H1 (cell line): ENCODE data around the gene PSMB9. TPM values are rescaled to one million over a fixed set of nuclear protein-coding genes. Genes with fewer than 3 reads are reported as not detected.

ENCODE experiments used
- CTCF ChIA-PET: fragments of 300-600 bp; sonication (Branson Sonifier 250); formaldehyde crosslinking; loops from one replicate; lab custom pipeline; 2021; ENCODE audit not compliant: partially characterized antibody; lab: Charles Lee
- POLR2A ChIA-PET: fragments of 300-600 bp; sonication (Branson Sonifier 250); formaldehyde crosslinking; loops from one replicate; lab custom pipeline; 2021; ENCODE audit warnings: inconsistent platforms; ENCODE audit not compliant: partially characterized antibody; lab: Charles Lee
- DNase-seq, 2 experiments: peaks; one replicate each; pipeline versions ENCODE4 v3.0.0 to v3.0.0-alpha.2; 2010 to 2022; ENCODE audit warnings: low spot score in 2 of 2, low read depth in 1 of 2, mixed read lengths in 1 of 2
- FAIRE-seq: peaks from 2 replicates; lab custom pipeline; 2011; peaks lifted over from hg19 to GRCh38; lab: Jason Lieb, UNC
- H2AFZ ChIP-seq: 2 replicates; pipeline ENCODE4 v1.8.1; 2012; ENCODE audit warnings: low read length, inconsistent platforms
- H2AK5ac ChIP-seq: 2 replicates; pipeline ENCODE4 v1.6.1; 2013; ENCODE audit warnings: low read depth, low read length
- H2BK120ac ChIP-seq: replicated peaks from 2 replicates; pipeline ENCODE3; 2013; ENCODE audit warnings: low read depth, low read length, inconsistent platforms
- H2BK12ac ChIP-seq: 2 replicates; pipeline ENCODE4 v1.6.1; 2013; ENCODE audit warnings: low read depth, low read length
- H2BK15ac ChIP-seq: 2 replicates; pipeline ENCODE4 v1.6.1; 2013; ENCODE audit warnings: low read length
- H2BK20ac ChIP-seq: 2 replicates; pipeline ENCODE4 v1.6.1; 2013; ENCODE audit warnings: low read length
- H2BK5ac ChIP-seq: 2 replicates; pipeline ENCODE4 v1.6.1; 2013; ENCODE audit warnings: low read depth, low read length
- H3K14ac ChIP-seq: 2 replicates; pipeline ENCODE4 v1.6.1; 2013; ENCODE audit warnings: inconsistent platforms; ENCODE audit not compliant: insufficient read length
- H3K18ac ChIP-seq: 2 replicates; pipeline ENCODE4 v1.6.1; 2013; ENCODE audit warnings: low read length; ENCODE audit errors: extremely low read depth
- H3K23ac ChIP-seq: 2 replicates; pipeline ENCODE4 v1.6.1; 2013; ENCODE audit warnings: inconsistent platforms; ENCODE audit not compliant: insufficient read length
- H3K23me2 ChIP-seq: 2 replicates; pipeline ENCODE4 v1.6.1; 2013; ENCODE audit warnings: low read depth, low read length
- H3K27ac ChIP-seq: 2 replicates; pipeline ENCODE4 v1.6.1; 2011; ENCODE audit warnings: low read depth, low read length, inconsistent platforms
- H3K27me3 ChIP-seq, 4 experiments: replicated peaks in 1 of 4; 1 replicate in 1 of 4; 2 replicates in 3 of 4; pipeline versions ENCODE4 v1.6.1 to v1.8.1; 2011 to 2013; ENCODE audit warnings: low read length in 3 of 4, mild to moderate bottlenecking in 3 of 4, inconsistent platforms in 2 of 4, mixed read lengths in 2 of 4, moderate library complexity in 1 of 4; ENCODE audit not compliant: control insufficient read depth in 3 of 4, insufficient read depth in 3 of 4; ENCODE audit errors: extremely low read depth in 1 of 4
- H3K36me3 ChIP-seq, 4 experiments: 2 replicates each; pipeline versions ENCODE4 v1.6.1 to v1.8.1; 2011 to 2013; ENCODE audit warnings: mild to moderate bottlenecking in 4 of 4, low read length in 3 of 4, moderate library complexity in 2 of 4, control low read depth in 1 of 4, inconsistent platforms in 1 of 4; ENCODE audit not compliant: insufficient read depth in 4 of 4, control insufficient read depth in 2 of 4
- H3K4ac ChIP-seq: replicated peaks from 2 replicates; pipeline ENCODE3; 2013; ENCODE audit warnings: low read length, low read depth, mixed read lengths, inconsistent platforms; ENCODE audit not compliant: insufficient read length
- H3K4me1 ChIP-seq, 4 experiments: replicated peaks in 1 of 4; 1 replicate in 1 of 4; 2 replicates in 3 of 4; pipeline versions ENCODE4 v1.6.1 to v1.8.1; 2011 to 2013; ENCODE audit warnings: low read length in 3 of 4, inconsistent platforms in 2 of 4, mixed read lengths in 1 of 4; ENCODE audit not compliant: insufficient read depth in 4 of 4, control insufficient read depth in 3 of 4
- H3K4me2 ChIP-seq, 2 experiments: 2 replicates each; pipeline versions ENCODE4 v1.6.1 to v1.8.1; 2011 to 2013; ENCODE audit warnings: low read depth in 2 of 2, low read length in 2 of 2, control low read depth in 1 of 2, inconsistent platforms in 1 of 2, mild to moderate bottlenecking in 1 of 2; ENCODE audit not compliant: insufficient read depth in 1 of 2
- H3K4me3 ChIP-seq, 4 experiments: fragments of 200-600, 300-600 bp in 1 of 4; sonication (generic), shearing (Covaris generic), sonication (Bioruptor Twin) in 1 of 4; 2 replicates each; pipeline versions ENCODE4 v1.5.1 to v1.8.1; 2011 to 2016; ENCODE audit warnings: low read length in 4 of 4, low read depth in 3 of 4, control low read depth in 2 of 4, inconsistent platforms in 2 of 4, mild to moderate bottlenecking in 2 of 4, mixed read lengths in 1 of 4, moderate library complexity in 1 of 4; ENCODE audit not compliant: insufficient read depth in 2 of 4; ENCODE audit errors: extremely low read depth in 1 of 4
- H3K56ac ChIP-seq: replicated peaks from 2 replicates; pipeline ENCODE3; 2013; ENCODE audit warnings: low read depth, mild to moderate bottlenecking, mixed read lengths, low read length, inconsistent platforms; ENCODE audit not compliant: insufficient read length
- H3K79me1 ChIP-seq: 2 replicates; pipeline ENCODE4 v1.6.1; 2013; ENCODE audit warnings: low read depth, low read length, control low read depth
- H3K79me2 ChIP-seq, 2 experiments: 2 replicates each; pipeline versions ENCODE4 v1.6.1 to v1.8.1; 2012 to 2013; ENCODE audit warnings: low read length in 2 of 2, mild to moderate bottlenecking in 2 of 2, inconsistent platforms in 1 of 2; ENCODE audit not compliant: insufficient read depth in 2 of 2, control insufficient read depth in 1 of 2
- H3K9ac ChIP-seq, 4 experiments: replicated peaks in 1 of 4; 1 replicate in 1 of 4; 2 replicates in 3 of 4; pipeline versions ENCODE4 v1.6.1 to v1.8.1; 2011 to 2013; ENCODE audit warnings: low read depth in 3 of 4, low read length in 3 of 4, control low read depth in 2 of 4, mild to moderate bottlenecking in 2 of 4, moderate library complexity in 2 of 4, inconsistent platforms in 1 of 4; ENCODE audit errors: extremely low read depth in 1 of 4
- H3K9me3 ChIP-seq, 2 experiments: 2 replicates each; pipeline versions ENCODE4 v1.6.1 to v1.8.1; 2012 to 2013; ENCODE audit warnings: mild to moderate bottlenecking in 2 of 2, moderate library complexity in 2 of 2, control low read depth in 1 of 2, inconsistent platforms in 1 of 2, low read depth in 1 of 2, low read length in 1 of 2, mixed read lengths in 1 of 2; ENCODE audit not compliant: insufficient read depth in 2 of 2
- H4K20me1 ChIP-seq, 2 experiments: replicated peaks in 1 of 2; 2 replicates each; pipeline versions ENCODE3 to v1.8.1; 2011 to 2013; ENCODE audit warnings: inconsistent platforms in 2 of 2, low read length in 2 of 2, mild to moderate bottlenecking in 1 of 2; ENCODE audit not compliant: insufficient read depth in 2 of 2, control insufficient read depth in 1 of 2
- H4K5ac ChIP-seq: 2 replicates; pipeline ENCODE4 v1.6.1; 2013; ENCODE audit warnings: low read length, low read depth, mixed read lengths, inconsistent platforms; ENCODE audit not compliant: insufficient read length
- H4K8ac ChIP-seq: 2 replicates; pipeline ENCODE4 v1.8.0; 2013; ENCODE audit warnings: mild to moderate bottlenecking, moderate library complexity, low read length, inconsistent platforms; ENCODE audit not compliant: insufficient read depth; ENCODE audit errors: extremely low read depth
- H4K91ac ChIP-seq: replicated peaks from 2 replicates; pipeline ENCODE3; 2013; ENCODE audit warnings: low read length, mixed read lengths, inconsistent platforms; ENCODE audit not compliant: insufficient read length
- CTCF ChIP-seq, 3 experiments: IDR thresholded peaks; 1 replicate in 2 of 3; 2 replicates in 1 of 3; pipeline versions ENCODE4 v1.5.1 to v1.6.1; 2011; ENCODE audit warnings: low read length in 3 of 3, mild to moderate bottlenecking in 3 of 3, inconsistent platforms in 2 of 3, low read depth in 1 of 3, moderate library complexity in 1 of 3; ENCODE audit not compliant: insufficient read depth in 1 of 3; ENCODE audit errors: control extremely low read depth in 1 of 3
- EZH2 ChIP-seq: fragments of 200-600 bp; sonication (generic); IDR thresholded peaks from 2 replicates; pipeline ENCODE4 v1.7.1; 2012; ENCODE audit warnings: low read depth, mild to moderate bottlenecking, moderate library complexity, low read length, inconsistent platforms; ENCODE audit not compliant: severe bottlenecking
- JUN ChIP-seq: IDR thresholded peaks from 2 replicates; pipeline ENCODE4 v1.6.1; 2011; ENCODE audit warnings: low read depth, mild to moderate bottlenecking, improper control_type of control experiment, low read length
- TBP ChIP-seq: IDR thresholded peaks from 2 replicates; pipeline ENCODE4 v1.6.1; 2011; ENCODE audit warnings: low read depth, low read length, improper control_type of control experiment
- WGBS, 2 experiments: shearing (Covaris generic) in 1 of 2; methylation state at CpG; one replicate each; pipeline versions ENCODE4 v1.1.6 to v1.1.7; 2013 to 2015; ENCODE audit warnings: low lambda C conversion rate in 2 of 2, mixed read lengths in 2 of 2, inconsistent platforms in 1 of 2, low coverage in 1 of 2, missing lambda C conversion rate in 1 of 2; ENCODE audit not compliant: insufficient replicate concordance in 2 of 2, insufficient coverage in 1 of 2, insufficient read length in 1 of 2; ENCODE audit errors: extremely low coverage in 1 of 2, missing lambda C conversion rate in 1 of 2; 5-methylcytosine and 5-hydroxymethylcytosine counted together
- long read RNA-seq, 2 experiments: library from RNA in 1 of 2; library from capped mRNA in 1 of 2; stranded (forward); transcript quantifications; one replicate each; pipeline ENCODE4 v2.0.0, GENCODE V29; 2021; ENCODE audit warnings: inconsistent platforms in 1 of 2
- polyA minus RNA-seq, 3 experiments: library from RNA; depleted of rRNA, polyadenylated mRNA; stranded (reverse); fragments of >200 nt; gene quantifications; 1 replicate in 2 of 3; 2 replicates in 1 of 3; pipeline ENCODE4 v1.2.3, GENCODE V29; 2011
- polyA plus RNA-seq, 7 experiments: library from polyadenylated mRNA; depleted of rRNA in 3 of 7; stranded (reverse) in 5 of 7; unstranded in 2 of 7; fragments of >200 nt in 5 of 7; fragments of 200-250 nt in 2 of 7; gene quantifications; 1 replicate in 5 of 7; 2 replicates in 1 of 7; 4 replicates in 1 of 7; pipeline versions ENCODE4 v1.2.1 to v1.2.3, GENCODE V29; 2011 to 2013; ENCODE audit warnings: missing spikeins in 2 of 7, mixed read lengths in 2 of 7
- total RNA-seq: library from RNA; stranded (reverse); fragmentation: NEBNext Ultra II Directional; extraction: Animal tissue kit (Norgen Biotek cat#: 25700); gene quantifications from 2 replicates; pipeline ENCODE4 v1.2.1, GENCODE V29; 2021

Gene PSMB9
- total RNA-seq (2.9 and 4.5 TPM in 2 replicates), polyA plus RNA-seq (2011; rRNA removed) (12.5 and 22.8 TPM in 2 replicates), polyA minus RNA-seq (2011; rRNA and poly(A)+ RNA removed) (2.1 and 8.2 TPM in 2 replicates)
- polyA plus RNA-seq (2011; cell fraction: cytosol; rRNA removed): 11.0 TPM
- polyA plus RNA-seq (2011; cell fraction: nucleus; rRNA removed): 9.4 TPM
- polyA plus RNA-seq (2012, experiment 1 of 2): 2.0 to 13.4 TPM (median 8.9 TPM) in 4 replicates
- polyA plus RNA-seq (2012, experiment 2 of 2): 9.9 TPM
- 1.3 TPM for polyA plus RNA-seq (2013, experiment 1 of 2)
- polyA plus RNA-seq (2013, experiment 2 of 2): 1.6 TPM
- 3.7 TPM for polyA minus RNA-seq (2011; cell fraction: cytosol; rRNA and poly(A)+ RNA removed)
- not detected for polyA minus RNA-seq (2011; cell fraction: nucleus; rRNA and poly(A)+ RNA removed)
- long read RNA-seq, experiment 1, partial matches to known transcripts: 0 of 2 reads
- long read RNA-seq, experiment 1, other reads (novel, unspliced or antisense): 1 of 2 reads
- long read RNA-seq, experiment 2, partial matches to known transcripts: 5 of 7 reads
- long read RNA-seq, experiment 2, other reads (novel, unspliced or antisense): 0 of 7 reads

DNA sequence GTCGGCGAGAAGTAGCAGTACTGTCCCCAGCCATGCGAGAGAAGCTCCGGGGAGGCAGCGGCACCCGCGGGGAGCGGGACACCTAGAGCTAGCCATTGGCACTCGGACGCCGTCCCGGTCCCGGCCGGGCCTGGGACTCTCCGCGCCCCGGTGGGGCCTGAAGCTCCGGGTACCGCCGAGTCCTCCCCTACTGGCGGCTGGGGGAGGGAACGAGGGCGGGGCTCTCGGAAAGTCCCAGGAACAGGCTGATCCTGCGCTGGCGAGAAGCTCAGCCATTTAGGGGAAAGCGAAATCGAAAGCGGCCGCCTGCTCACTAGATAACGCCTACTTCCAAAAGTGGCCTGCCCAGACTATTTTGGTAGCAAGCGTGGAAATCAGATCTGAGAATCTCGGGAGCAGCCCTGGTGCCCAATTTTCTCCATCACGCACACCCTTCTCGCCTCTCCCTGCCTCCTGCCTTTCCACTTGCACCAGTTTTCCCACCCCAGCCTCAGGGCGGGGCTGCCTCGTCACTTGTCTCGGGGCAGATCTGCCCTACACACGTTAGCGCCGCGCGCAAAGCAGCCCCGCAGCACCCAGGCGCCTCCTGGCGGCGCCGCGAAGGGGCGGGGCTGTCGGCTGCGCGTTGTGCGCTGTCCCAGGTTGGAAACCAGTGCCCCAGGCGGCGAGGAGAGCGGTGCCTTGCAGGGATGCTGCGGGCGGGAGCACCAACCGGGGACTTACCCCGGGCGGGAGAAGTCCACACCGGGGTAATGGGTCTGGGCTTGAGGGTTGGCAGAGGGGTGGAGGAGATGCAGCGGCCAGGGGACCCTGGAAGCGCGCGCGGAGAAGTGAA, at the start of gene PSMB9, which contains the start of gene TAP1:
Gene PSMB9, plus strand, starts transcription at position 652 of the 835 bp plus-strand sequence. Its CDS starts 38 bp downstream, at position 690.
Gene TAP1, minus strand, starts transcription at position 164 of the 835 bp plus-strand sequence. Its CDS starts 68 bp downstream, at position 96.
- H3K23ac ChIP-seq: no peak within 1 kb of the TSS
- H3K4me2 ChIP-seq: peak within 1 kb of the TSS; percentile 98 to 99
- H3K36me3 ChIP-seq: peaks cover 0 to 4% (median 0%) of the 10 kb centered on the region in 4 experiments; a peak in 1 of 8 replicates
- H3K23me2 ChIP-seq: peaks cover 13% of the 10 kb centered on the region
- H3K4me3 ChIP-seq: peak within 1 kb of the TSS; percentile 59 to 77 (median 76)
- H2BK15ac ChIP-seq: peak within 1 kb of the TSS; percentile 89; the same call in 1 of the 2 replicates
- no peaks in the 10 kb centered on the region for H3K79me2 ChIP-seq
- H2AFZ ChIP-seq: peak within 1 kb of the TSS; percentile 98
- ChIA-PET CTCF (interaction anchor here (0.6 to 19.9 kb wide), 12 partner anchors 10 to 416 kb away, joined by 3 to 402 read pairs (median 4); partner anchors contain the start of genes HLA-DMA, PSMB8 and TAP2), POLR2A (interaction anchor here (1.1 to 4.0 kb wide), 5 partner anchors 9 to 117 kb away, joined by 3 to 49 read pairs (median 5); partner anchors contain the start of genes BRD2 and TAP2)
- no peak within 1 kb of the TSS for H2BK20ac ChIP-seq
- no peak within 1 kb of the TSS for H2AK5ac ChIP-seq
- peak; percentile 80 to 91 for DNase-seq
- peak within 1 kb of the TSS; percentile 87 for H4K5ac ChIP-seq
- peak within 1 kb of the TSS; percentile 33 for H3K4ac ChIP-seq
- H3K56ac ChIP-seq: peak within 1 kb of the TSS; percentile 25
- H2BK12ac ChIP-seq: no peak within 1 kb of the TSS
- H3K14ac ChIP-seq: no peak within 1 kb of the TSS
- H3K4me1 ChIP-seq: peaks cover 0 to 4% (median 1%) of the 10 kb centered on the region in 4 experiments; a peak in 4 of 7 replicates
- peak within 1 kb of the TSS; percentile 49 to 61 (median 54); a peak in 6 of 7 replicates for H3K9ac ChIP-seq
- no peaks in the 10 kb centered on the region for H4K20me1 ChIP-seq
- H2BK5ac ChIP-seq: no peak within 1 kb of the TSS
- peaks cover 6 to 41% (median 36%) of the 10 kb centered on the region in 4 experiments for H3K27me3 ChIP-seq
- H3K9me3 ChIP-seq: no peaks in the 10 kb centered on the region
- peak within 1 kb of the TSS; percentile 26 for H4K91ac ChIP-seq
- FAIRE-seq: no peak
- H3K18ac ChIP-seq: peak within 1 kb of the TSS; percentile 75
- H3K79me1 ChIP-seq: no peaks in the 10 kb centered on the region
- H3K27ac ChIP-seq: no peak within 1 kb of the TSS; the same call in 1 of the 2 replicates
- H4K8ac ChIP-seq: peak within 1 kb of the TSS; percentile 43; the same call in 1 of the 2 replicates
- H2BK120ac ChIP-seq: no peak within 1 kb of the TSS
- WGBS, 2 experiments: 3% methylated on average over 56 of the region's 68 CpGs; no CpG with 5 or more reads in 1 of the 2 experiments
- TF ChIP-seq TBP (no peak), EZH2 (no peak), JUN (no peak), CTCF (IDR thresholded peaks at IDR 0.05; ENCODE audit: control extremely low read depth in 1 of 3, insufficient read depth in 1 of 3, low read depth in 1 of 3, low read length in 3 of 3) (peak; percentile 63 to 94 (median 75))
